Measurements from ENCODE around the gene EFNA4. TPM values are rescaled to one million over a fixed set of nuclear protein-coding genes. Genes with fewer than 3 reads are reported as not detected.

EFNA4 gene
- total and polyA plus RNA-seq, 2 of the 8 experiments (the other 6 are each of a cell fraction or from before 2014, with no cell fraction given), result 21.9 to 23.9 TPM

GRCh38 chr1:155084722-155085503 lies 21.4 kb downstream of the EFNA4 start (continued):
- TF ChIP-seq, protein P1, sequence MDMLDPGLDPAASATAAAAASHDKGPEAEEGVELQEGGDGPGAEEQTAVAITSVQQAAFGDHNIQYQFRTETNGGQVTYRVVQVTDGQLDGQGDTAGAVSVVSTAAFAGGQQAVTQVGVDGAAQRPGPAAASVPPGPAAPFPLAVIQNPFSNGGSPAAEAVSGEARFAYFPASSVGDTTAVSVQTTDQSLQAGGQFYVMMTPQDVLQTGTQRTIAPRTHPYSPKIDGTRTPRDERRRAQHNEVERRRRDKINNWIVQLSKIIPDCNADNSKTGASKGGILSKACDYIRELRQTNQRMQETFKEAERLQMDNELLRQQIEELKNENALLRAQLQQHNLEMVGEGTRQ (IDR thresholded peaks at IDR 0.05; ENCODE audit: low read length), result no peak
- no peak for TF ChIP-seq MAFK (IDR thresholded peaks at IDR 0.05; ENCODE audit: low read depth, low read length)
- TF ChIP-seq, protein P2, sequence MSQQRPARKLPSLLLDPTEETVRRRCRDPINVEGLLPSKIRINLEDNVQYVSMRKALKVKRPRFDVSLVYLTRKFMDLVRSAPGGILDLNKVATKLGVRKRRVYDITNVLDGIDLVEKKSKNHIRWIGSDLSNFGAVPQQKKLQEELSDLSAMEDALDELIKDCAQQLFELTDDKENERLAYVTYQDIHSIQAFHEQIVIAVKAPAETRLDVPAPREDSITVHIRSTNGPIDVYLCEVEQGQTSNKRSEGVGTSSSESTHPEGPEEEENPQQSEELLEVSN (IDR thresholded peaks at IDR 0.05), result no peak
- no peak for TF ChIP-seq SP2 (IDR thresholded peaks at IDR 0.05; ENCODE audit: low read length)
- peak; percentile 22; the same call in 1 of the 2 replicates for TF ChIP-seq TEAD4 (IDR thresholded peaks at IDR 0.05; ENCODE audit: low read depth, low read length)
- TF ChIP-seq EZH2 (IDR thresholded peaks at IDR 0.05; ENCODE audit: low read depth, low read length, severe bottlenecking), result no peak
- TF ChIP-seq CREB1 (IDR thresholded peaks at IDR 0.05), result peak; percentile 47; the same call in 1 of the 2 replicates
- TF ChIP-seq SRF (IDR thresholded peaks at IDR 0.05; ENCODE audit: low read depth, low read length), result peak; percentile 38; the same call in 1 of the 2 replicates
- TF ChIP-seq TCF12 (IDR thresholded peaks at IDR 0.05; ENCODE audit: low read depth, low read length), result 0 out of 2 replicates have a peak, but pooled peaks have one; percentile 57
- 0 out of 2 replicates have a peak, but pooled peaks have one; percentile 40 for TF ChIP-seq CHD2 (IDR thresholded peaks at IDR 0.05; ENCODE audit: low read length)
- TF ChIP-seq KDM5A (IDR thresholded peaks at IDR 0.05; ENCODE audit: low read length), result peak; percentile 49; the same call in 1 of the 2 replicates
- TF ChIP-seq, protein P3, sequence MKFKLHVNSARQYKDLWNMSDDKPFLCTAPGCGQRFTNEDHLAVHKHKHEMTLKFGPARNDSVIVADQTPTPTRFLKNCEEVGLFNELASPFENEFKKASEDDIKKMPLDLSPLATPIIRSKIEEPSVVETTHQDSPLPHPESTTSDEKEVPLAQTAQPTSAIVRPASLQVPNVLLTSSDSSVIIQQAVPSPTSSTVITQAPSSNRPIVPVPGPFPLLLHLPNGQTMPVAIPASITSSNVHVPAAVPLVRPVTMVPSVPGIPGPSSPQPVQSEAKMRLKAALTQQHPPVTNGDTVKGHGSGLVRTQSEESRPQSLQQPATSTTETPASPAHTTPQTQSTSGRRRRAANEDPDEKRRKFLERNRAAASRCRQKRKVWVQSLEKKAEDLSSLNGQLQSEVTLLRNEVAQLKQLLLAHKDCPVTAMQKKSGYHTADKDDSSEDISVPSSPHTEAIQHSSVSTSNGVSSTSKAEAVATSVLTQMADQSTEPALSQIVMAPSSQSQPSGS (IDR thresholded peaks at IDR 0.05; ENCODE audit: low read length), result peak; percentile 86
- TF ChIP-seq, protein P4, sequence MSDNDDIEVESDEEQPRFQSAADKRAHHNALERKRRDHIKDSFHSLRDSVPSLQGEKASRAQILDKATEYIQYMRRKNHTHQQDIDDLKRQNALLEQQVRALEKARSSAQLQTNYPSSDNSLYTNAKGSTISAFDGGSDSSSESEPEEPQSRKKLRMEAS (IDR thresholded peaks at IDR 0.05), result 0 out of 2 replicates have a peak, but pooled peaks have one; percentile 60
- TF ChIP-seq RBBP5 (IDR thresholded peaks at IDR 0.05; ENCODE audit: borderline replicate concordance, low read depth, low read length), result no peak
- peak; percentile 75 for TF ChIP-seq TAF7 (optimal IDR thresholded peaks at IDR 0.05; ENCODE audit: borderline replicate concordance, low read depth, low read length)
- no peak for TF ChIP-seq JUN (IDR thresholded peaks at IDR 0.05; ENCODE audit: low read depth, low read length)
- TF ChIP-seq ASH2L (IDR thresholded peaks at IDR 0.05; ENCODE audit: low read length), result peak; percentile 74
- no peak for TF ChIP-seq NRF1 (IDR thresholded peaks at IDR 0.05; ENCODE audit: low read depth, low read length)
- no peak for TF ChIP-seq SAP30 (IDR thresholded peaks at IDR 0.05; ENCODE audit: insufficient read depth, insufficient replicate concordance, low read length)
- TF ChIP-seq BCL11A (IDR thresholded peaks at IDR 0.05; ENCODE audit: low read depth in 2 of 2, low read length in 2 of 2), result no peak

All from H1 (cell line).